ENCODE results near the gene RBPMS2.

Gene RBPMS2

GRCh38 chr15:64774629-64775493 is 528 bp downstream of the RBPMS2 start:
- in situ Hi-C loops (cut with MboI; ENCODE audit: low pct_unique_long_range_greater_than_20kb, low sequenced_read_pairs, unreplicated experiment): no loop called here
- peak; percentile 54 for DNase-seq (ENCODE audit: low spot score)
- TF ChIP-seq CTCF (IDR thresholded peaks at IDR 0.05; ENCODE audit: extremely low read depth, insufficient read depth, missing control alignments): no peak

GRCh38 chr15:64774037-64774628 is 1.3 kb downstream of the RBPMS2 start:
- DNase-seq (ENCODE audit: low spot score): no peak
- in situ Hi-C loops (cut with MboI; ENCODE audit: low pct_unique_long_range_greater_than_20kb, low sequenced_read_pairs, unreplicated experiment): no loop called here
- no peak for TF ChIP-seq CTCF (IDR thresholded peaks at IDR 0.05; ENCODE audit: extremely low read depth, insufficient read depth, missing control alignments)

DNA sequence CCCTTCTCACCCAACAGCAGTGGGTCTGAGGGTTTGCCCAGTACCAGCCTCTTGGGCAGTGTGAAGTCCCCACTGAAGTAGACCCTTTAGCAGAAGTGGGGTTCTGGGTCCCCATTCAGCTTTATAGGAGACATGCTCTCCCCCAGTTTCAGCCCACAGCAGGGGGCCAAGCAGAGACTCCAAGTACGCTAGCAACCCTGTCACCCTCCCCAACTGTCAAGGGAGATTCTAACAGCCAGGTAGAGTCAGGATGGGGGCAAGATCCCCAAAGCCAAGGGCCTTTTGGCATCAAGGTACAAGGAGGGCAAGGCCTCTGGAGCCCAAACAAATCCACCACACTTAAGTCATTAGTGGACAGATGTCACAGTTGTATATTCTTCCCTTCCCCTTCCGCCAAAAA is 1.8 kb downstream of the RBPMS2 start:
- TF ChIP-seq CTCF (IDR thresholded peaks at IDR 0.05; ENCODE audit: extremely low read depth, insufficient read depth, missing control alignments): no peak
- DNase-seq (ENCODE audit: low spot score): no peak
- in situ Hi-C loops (cut with MboI; ENCODE audit: low pct_unique_long_range_greater_than_20kb, low sequenced_read_pairs, unreplicated experiment): no loop called here

DNA sequence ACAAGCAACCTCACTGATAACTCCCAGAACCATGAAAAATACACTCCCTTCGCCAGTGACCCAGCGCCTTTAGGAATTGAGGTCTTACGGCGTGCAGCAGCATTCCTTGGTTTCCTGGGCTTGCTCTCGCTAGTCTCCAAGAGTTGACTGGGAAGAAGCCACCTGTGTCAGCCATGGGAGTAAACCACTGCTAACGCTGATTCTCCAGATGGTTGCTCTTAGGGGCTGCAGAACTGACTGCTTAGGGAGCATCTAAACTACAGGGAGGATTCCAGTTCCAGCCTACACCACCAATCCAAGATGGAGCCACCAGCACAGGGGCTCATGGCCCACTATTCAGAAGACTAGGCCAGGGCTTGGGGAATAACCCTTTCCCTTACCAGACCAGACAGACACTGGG is 2.4 kb downstream of the RBPMS2 start:
- TF ChIP-seq CTCF (IDR thresholded peaks at IDR 0.05; ENCODE audit: extremely low read depth, insufficient read depth, missing control alignments): no peak
- in situ Hi-C loops (cut with MboI; ENCODE audit: low pct_unique_long_range_greater_than_20kb, low sequenced_read_pairs, unreplicated experiment): no loop called here
- DNase-seq (ENCODE audit: low spot score): no peak

DNA sequence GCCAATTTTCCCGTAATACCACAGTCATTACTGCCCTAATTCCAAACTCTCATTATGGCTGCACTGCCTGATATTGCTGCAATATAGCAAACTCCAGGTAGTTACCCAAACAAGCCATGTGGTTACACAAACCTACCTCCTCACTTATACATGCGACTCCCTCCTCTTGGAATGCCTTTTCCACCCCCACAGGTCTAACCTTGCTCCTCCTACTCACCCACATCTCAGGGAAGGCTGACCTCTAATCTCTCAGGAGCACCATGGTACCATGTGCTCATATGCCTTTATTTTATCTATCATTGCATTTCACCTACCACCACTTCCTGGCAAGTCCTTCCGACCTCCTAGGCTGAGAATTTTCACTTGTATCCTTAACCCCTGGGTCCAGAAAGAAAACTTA is 2.9 kb downstream of the RBPMS2 start:
- DNase-seq (ENCODE audit: low spot score): no peak
- in situ Hi-C loops (cut with MboI; ENCODE audit: low pct_unique_long_range_greater_than_20kb, low sequenced_read_pairs, unreplicated experiment): no loop called here
- TF ChIP-seq CTCF (IDR thresholded peaks at IDR 0.05; ENCODE audit: extremely low read depth, insufficient read depth, missing control alignments): no peak

DNA sequence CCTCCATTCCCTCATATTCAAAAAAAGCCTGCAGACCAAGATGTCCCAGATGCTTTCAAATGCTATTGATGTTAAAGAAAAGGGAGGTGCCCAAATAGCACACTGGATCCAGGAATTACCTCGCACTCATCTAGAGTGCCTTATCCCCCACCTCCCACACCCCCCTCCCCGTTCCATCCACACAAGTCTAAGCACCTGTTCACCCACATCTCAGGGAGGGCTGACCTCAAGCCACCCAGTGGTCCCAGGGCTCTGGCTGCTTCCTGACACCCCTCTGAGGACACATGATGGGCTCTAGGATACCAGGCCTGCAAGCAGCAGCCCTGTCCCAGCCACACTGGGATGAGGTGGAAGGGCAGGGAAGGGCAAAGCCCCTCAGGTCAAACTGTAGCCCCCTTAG is 4.8 kb downstream of the RBPMS2 start:
- in situ Hi-C loops (cut with MboI; ENCODE audit: low pct_unique_long_range_greater_than_20kb, low sequenced_read_pairs, unreplicated experiment): no loop called here
- TF ChIP-seq CTCF (IDR thresholded peaks at IDR 0.05; ENCODE audit: extremely low read depth, insufficient read depth, missing control alignments): no peak
- no peak for DNase-seq (ENCODE audit: low spot score)
